Midbrain (tissue), 1 donor: ENCODE measurements around the gene E4F1.
A peak's percentile ranks its signal among the peaks of the same experiment; 100 is the strongest.

Source experiments
- DNase-seq: peaks from one replicate; lab custom pipeline; 2025; lab: John Stamatoyannopoulos, UW

E4F1 gene, protein sequence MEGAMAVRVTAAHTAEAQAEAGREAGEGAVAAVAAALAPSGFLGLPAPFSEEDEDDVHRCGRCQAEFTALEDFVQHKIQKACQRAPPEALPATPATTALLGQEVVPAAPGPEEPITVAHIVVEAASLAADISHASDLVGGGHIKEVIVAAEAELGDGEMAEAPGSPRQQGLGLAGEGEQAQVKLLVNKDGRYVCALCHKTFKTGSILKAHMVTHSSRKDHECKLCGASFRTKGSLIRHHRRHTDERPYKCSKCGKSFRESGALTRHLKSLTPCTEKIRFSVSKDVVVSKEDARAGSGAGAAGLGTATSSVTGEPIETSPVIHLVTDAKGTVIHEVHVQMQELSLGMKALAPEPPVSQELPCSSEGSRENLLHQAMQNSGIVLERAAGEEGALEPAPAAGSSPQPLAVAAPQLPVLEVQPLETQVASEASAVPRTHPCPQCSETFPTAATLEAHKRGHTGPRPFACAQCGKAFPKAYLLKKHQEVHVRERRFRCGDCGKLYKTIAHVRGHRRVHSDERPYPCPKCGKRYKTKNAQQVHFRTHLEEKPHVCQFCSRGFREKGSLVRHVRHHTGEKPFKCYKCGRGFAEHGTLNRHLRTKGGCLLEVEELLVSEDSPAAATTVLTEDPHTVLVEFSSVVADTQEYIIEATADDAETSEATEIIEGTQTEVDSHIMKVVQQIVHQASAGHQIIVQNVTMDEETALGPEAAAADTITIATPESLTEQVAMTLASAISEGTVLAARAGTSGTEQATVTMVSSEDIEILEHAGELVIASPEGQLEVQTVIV

GRCh38 chr16:2223221-2223941, at the start of gene E4F1:
E4F1 (plus strand) TSS chr16:2223591; CDS start chr16:2223614, 23 bp downstream.
- peak; percentile 98 for DNase-seq

- DNase-seq, result no peak
Measured at GRCh38 chr16:2173916-2174315, 49.5 kb upstream of the E4F1 start.

- no peak for DNase-seq
Measured at GRCh38 chr16:2174396-2175131, 48.8 kb upstream of the E4F1 start.

DNA sequence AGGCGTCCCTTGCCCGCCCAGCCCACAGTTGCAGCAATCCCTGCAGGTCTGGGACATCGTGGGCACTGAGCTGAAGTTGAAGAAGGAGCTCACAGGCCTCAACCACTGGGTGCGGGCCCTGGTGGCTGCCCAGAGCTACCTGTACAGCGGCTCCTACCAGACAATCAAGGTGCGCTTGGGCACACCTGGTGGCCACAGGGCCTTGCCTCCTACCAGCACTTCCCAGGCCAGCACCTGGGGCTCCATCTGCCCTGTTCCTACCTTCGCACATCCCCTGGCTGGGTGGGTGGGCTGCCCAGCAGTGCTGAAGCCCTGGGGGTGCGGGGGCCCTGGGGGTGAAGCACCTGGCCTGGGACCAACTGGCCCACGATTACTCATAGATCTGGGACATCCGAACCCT, 47.9 kb upstream of the E4F1 start:
- DNase-seq, result no peak

GRCh38 chr16:2176047-2176446, 47.3 kb upstream of the E4F1 start:
- DNase-seq, result no peak

DNA sequence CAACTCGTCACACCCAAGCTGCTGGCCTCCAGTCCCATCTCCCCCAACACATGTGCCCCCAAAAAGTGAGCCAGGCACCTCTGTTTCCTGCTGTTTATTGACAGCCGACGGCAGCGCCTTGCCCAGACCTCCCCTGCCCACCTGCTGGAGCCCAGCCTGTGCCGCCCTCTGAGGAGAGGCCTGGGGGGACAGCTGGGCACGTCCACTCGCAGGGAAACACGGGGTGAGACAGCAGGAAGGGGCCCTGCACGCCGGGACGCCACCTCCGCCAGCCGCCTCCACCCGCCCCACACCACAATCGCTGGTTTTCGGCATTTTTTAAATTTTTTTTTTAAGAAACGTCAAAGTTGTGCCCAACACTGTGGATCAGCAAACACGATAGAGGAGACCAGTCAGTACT, 46.3 kb upstream of the E4F1 start:
- DNase-seq, result no peak

GRCh38 chr16:2177561-2177960, 45.8 kb upstream of the E4F1 start:
- no peak for DNase-seq

GRCh38 chr16:2178321-2179106, 44.9 kb upstream of the E4F1 start:
- DNase-seq, result no peak

DNA sequence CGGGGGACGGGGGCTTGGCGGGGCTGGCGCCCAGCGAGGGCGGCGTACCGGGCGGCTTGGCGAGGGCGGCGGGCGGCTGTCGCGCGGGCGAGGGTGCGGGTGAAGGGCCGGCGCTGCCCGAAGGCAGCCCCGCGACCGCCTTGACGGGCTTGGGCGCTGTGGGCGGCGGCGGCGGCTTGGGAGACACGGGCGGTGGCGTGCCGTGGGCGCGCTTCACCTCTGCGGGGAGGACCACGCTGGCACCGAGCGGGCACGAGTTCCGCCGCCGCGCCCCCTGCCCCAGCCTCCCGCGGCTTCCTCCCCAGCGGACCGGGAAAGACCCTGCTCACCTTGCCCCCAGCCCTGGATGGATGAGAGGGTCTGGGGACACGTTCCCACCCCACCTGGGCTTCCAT, 44.3 kb upstream of the E4F1 start:
- DNase-seq, result no peak

DNA sequence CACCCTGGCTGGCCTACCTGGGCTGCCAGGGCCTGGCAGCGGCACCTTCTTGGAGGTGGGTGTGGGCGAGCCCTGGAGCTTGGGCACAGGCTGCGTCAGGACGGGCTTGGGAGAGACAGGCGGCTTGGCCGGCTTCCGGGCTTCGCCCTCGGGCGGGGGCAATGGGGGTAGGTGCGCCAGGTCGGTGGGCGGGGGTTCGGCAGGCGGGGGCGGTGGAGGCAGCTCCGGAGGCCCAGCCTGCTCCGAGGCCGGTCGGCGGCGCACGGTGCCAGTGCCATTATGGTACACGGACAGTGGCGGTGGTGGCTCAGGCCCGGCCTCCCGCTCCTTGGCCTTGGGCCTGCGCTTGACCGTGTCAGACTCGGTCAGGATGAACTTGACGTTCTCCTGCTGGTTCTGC, 43.8 kb upstream of the E4F1 start:
- no peak for DNase-seq

- no peak for DNase-seq
Measured at GRCh38 chr16:2180461-2180860, 42.9 kb upstream of the E4F1 start.

DNA sequence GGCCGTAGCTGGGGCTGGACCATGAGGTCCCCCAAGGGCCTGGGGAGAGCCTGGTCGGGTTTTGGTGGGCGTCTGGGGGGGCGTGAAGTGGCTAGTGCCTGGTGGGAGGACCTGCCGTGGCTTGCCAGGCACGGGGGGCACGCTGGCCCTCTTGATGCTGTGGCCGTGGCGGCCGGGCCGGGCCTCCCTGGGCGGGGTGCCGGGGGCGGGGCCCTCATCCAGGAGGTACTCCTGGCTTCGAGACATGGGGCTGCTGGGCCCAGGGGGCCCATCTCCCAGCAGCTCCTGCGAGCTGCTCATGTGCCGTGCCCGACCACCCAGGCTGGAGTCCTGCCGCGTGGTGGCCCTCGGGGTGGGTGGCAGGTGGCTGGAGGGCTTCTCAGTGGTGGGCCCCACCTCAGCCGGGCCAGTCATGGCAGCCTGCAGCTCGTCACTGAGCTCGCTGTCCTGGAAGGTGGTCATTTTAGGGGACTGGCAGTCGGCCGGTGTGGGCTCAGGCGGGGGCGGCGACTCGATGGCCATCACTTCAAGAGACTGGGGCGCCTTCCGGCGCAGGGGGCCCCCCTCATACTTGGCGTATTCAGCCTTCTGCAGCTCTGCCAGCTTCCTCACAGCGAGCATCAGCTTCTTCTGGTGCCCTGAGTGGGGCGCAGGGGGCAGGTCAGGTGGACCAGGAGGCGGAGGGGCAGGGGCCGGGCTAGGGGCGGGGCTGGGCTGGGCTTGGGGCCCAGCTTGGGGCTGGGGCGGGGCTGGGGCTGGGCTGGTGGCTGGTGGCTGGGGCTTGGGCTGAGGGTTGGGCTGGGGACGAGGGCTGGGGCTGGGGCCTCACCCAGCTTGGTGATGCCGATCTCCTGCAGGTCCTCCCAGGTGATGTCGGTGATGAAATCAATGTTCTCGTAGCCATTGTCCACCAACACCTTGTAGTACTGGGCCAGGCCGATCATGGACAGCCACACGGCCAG, 42.1 kb upstream of the E4F1 start:
- no peak for DNase-seq

GRCh38 chr16:2181952-2182351, 41.4 kb upstream of the E4F1 start:
- no peak for DNase-seq

DNA sequence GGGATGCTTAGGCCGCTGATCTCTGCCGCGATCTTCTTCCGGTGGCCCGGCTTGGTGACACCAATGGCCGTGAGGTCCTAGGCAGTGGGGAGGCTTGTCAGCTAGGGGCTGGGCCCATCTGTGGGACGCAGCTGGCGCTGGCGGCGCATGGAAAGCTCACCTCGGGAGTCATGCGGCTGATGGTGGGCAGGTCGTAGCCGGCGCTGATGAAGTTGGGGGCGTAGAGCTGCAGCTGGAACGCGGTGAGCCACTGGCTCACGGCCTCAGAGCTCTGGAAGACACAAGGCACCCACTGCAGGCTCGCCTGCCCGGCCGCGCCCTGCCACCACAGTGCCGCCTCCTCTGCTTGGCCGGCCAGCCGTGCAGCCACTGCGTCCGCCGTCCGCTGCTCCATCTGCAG, 39.7 kb upstream of the E4F1 start:
- no peak for DNase-seq

DNA sequence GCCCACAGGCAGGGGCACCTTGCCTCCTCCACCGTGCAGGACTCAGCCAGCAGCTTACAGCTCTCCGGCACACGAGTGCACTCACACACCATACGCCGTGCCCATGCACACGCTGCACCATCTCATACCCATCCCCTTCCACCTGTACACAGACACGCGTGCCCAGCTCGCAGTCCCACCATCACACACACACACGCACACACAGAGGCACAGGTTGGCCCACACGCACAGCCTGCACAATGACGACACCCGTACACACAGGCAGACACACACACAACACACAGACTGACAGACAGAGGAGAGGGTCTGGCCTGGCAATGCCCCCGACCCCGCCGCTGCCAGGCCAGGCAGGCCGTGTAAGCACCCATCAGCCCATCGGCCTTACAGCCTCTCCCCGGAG, 39.0 kb upstream of the E4F1 start:
- no peak for DNase-seq

DNA sequence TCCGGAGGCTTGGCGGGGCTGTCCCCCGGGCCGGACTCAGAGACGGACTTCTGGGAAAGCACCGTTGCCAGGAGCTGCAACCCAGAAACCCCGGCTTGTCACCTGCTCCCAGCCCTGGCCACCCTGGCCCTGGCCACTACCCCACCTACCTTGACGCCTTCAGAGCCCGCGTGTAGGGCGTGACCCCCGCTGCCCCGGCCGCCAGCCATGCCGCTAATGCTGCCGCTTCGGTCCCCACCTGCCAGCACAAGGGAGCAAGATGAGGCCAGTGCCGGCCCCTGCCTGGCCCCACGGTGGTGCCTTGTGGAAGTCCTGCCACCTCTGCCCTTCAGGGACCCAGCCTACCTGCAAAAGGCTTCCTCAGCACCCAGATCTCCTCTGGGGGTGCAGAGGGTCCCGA, 38.4 kb upstream of the E4F1 start:
- no peak for DNase-seq

- DNase-seq, result no peak
Measured at GRCh38 chr16:2186064-2186463, 37.3 kb upstream of the E4F1 start.

GRCh38 chr16:2186505-2186904, 36.9 kb upstream of the E4F1 start:
- no peak for DNase-seq

GRCh38 chr16:2187212-2187611, 36.2 kb upstream of the E4F1 start:
- DNase-seq, result no peak

DNA sequence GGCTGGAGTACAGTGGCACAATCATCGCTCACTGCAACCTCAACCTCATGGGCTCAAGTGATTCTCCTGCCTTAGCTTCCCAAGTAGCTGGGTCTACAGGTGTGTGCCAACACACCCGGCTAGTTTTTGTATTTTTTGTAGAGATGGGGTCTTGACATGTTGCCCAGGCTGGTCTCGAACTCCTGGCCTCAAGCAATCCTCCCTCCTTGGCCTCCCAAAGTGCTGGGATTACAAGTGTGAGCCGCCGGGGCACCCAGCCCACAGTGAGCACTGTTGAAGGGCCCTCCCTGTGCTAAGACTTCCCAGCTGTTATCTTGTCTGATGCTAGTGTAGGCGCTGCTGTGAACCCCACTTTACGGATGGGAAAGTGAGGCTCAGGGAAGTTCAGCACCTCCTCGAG, 35.0 kb upstream of the E4F1 start:
- no peak for DNase-seq
